Dermis microvascular lymphatic vessel endothelial cell (primary cell): ENCODE results near the gene PPM1M. TPM values are rescaled to one million over a fixed set of nuclear protein-coding genes. Genes with fewer than 3 reads are reported as not detected.

Experiments
- DNase-seq, 2 donors: peaks; one replicate each; pipeline versions ENCODE4 v3.0.0 to v3.0.0-alpha.2; 2010; ENCODE audit warnings: low read depth in 2 of 2
- total RNA-seq: library from RNA; depleted of rRNA; stranded (reverse); fragments of >200 nt; gene quantifications from 2 replicates; pipeline ENCODE4 v1.2.1, GENCODE V29; 2014

PPM1M gene
- total RNA-seq, 1 donor from 2014 or later: 11.2 TPM

DNA sequence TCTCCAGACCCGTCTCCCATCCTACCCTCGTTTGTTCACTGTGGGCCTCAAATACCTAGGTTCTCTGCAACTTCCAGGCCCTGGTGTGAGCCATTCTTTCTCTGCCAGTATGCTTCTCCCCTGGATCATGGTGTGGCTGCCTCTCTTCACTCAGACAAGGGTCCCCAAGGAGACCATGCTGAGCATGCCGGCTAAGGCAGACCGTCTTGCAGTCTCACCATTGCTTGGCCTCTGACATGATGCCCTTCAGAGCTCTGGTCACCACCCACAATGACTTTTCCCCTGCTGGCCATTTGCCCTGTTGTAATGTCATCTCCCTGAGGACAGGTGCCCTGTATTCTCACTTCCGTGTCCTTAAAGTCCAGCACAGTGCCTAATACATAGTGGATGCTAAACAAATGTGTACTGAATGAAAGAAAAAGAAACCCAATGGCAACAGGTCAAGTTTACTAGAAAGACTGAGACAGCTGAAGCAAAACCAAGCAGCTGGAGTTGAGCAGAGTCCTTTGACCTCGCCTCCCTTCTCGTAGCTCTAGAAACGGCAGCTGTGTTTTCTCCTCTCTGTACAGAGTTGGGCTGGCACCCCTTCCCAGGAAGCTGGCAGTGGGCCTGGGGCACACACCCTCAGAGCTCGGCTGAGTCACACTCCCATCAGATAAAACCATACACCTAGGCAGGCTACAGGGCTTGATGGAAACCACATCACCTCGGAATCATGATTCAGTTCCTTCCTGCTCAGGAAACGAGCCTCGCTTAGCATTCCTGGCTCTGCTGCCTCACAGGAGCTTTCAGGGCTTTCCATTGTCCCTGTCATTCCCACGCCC, 28.8 kb upstream of the PPM1M start:
- peak; percentile 96 to 98 for DNase-seq

DNA sequence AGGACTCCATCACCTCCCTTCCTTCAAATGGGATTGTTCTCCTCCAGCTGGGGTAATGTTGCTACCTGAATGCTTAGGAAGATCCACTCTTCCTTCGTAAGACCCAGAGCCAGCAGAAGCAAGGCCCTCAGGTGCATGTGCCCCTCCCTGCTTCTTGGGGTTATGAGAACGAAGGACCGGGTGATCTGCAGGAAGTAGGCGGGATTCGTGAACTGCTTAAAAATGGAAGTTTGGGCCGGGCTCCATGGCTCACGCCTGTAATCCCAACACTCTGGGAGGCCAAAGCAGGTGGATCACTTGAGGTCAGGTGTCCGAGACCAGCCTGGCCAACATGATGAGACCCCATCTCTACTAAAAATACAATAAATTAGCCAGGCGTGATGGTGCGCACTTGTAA, 28.2 kb upstream of the PPM1M start:
- no peak for DNase-seq

DNA sequence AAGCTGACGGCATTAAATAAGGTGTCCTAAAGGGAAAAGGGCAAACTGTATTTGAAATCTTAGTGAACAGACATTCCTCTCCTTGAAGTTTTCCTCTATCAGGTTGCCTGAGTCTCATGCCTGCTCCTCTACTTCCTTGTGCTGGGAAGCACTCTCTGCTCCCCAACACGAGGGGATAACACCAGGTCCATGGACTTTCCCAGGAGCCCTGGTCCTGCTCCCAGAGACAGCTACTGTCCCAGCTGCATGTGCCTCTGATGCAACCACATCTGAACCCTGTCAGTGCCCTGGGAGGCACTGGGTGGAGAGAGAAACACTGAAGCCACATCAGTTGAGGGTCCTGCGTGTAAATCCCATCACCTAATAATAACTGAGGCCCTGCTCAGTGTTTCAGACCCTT, 27.5 kb upstream of the PPM1M start:
- DNase-seq: peak in 1 of 2 donors; percentile 24

DNA sequence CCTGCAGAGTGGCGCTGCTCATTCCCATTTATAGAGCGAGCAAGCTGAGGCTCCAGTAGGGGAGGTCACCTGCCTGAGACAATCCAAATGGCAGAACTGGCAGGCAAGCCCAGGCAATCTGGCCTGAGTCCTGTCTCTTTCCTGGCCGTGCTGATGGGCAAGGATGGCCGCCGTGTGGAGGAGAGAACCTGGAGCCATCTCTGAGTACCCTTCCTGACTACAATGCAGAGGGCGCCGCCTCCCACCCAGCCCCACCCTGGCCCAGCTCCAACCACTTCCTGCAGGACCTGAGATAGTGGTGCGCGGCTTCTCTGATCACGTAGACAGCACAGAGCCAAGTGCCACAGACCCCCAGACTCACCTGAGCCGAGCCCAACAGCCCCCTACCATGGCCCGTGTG, 27.1 kb upstream of the PPM1M start:
- peak in 1 of 2 donors; percentile 38 for DNase-seq

DNA sequence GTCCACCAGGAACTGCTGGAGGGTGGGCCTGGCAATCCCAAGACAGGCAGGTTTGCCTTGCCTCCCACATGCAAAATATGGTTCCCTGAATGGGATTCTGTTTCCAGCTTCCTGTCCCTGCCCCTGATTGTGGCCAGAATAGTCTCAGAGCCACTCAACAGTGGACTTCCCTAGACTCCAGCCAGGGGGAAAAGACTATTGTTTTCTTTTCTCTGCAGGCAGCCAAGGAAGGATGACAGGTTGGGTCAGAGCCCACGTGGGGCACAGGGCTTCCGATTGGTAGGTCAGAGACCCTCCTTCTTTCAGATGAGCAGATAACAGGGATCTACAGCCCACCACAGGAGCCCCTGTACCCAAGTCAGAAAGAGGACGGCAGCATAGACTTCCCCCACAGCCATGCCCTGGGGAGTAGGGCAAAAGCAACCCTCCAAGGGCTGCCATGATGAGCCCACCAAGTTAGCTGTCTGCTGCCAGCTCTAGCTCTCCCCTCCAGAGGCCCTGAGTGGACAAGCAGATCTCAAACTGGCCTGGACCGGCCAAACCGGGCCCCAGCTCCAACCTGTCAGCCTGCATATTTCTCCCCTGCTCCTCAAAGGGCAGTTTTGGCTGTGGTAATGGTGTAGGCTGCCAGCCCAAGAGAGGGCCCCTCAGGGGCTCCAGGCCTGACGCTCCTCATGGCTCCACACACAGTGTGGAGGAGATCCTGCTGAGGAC, 26.5 kb upstream of the PPM1M start:
- peak; percentile 64 to 83 for DNase-seq

GRCh38 chr3:52220380-52221026, 25.1 kb upstream of the PPM1M start:
- peak; percentile 52 to 69 for DNase-seq

DNA sequence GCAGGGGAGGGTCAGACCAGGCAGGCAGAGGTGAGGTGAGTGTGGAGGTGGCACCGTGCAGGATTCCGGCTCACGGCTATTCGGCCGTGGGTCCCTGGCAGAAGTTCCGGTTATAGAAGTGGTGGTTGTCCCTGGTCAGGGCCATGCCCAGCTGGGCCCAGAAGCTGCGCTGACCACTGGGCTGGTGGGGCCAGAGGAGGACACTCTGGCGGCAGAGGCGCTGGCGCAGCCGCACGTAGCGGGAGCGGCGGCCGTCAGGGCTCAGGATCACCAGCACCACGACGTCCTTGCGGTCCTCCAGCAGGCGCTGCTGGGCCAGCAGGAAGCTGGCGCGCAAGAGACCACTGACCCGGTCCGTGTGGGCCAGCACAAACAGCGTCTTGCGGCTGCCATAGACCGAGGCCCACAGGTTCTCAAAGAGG, 24.4 kb upstream of the PPM1M start:
- DNase-seq: no peak

- DNase-seq: peak in 1 of 2 donors; percentile 21
Measured at GRCh38 chr3:52221563-52222318, 23.8 kb upstream of the PPM1M start.

GRCh38 chr3:52222319-52223221, 23.0 kb upstream of the PPM1M start:
- no peak for DNase-seq

- no peak for DNase-seq
Measured at GRCh38 chr3:52223449-52224408, 21.8 kb upstream of the PPM1M start.

DNA sequence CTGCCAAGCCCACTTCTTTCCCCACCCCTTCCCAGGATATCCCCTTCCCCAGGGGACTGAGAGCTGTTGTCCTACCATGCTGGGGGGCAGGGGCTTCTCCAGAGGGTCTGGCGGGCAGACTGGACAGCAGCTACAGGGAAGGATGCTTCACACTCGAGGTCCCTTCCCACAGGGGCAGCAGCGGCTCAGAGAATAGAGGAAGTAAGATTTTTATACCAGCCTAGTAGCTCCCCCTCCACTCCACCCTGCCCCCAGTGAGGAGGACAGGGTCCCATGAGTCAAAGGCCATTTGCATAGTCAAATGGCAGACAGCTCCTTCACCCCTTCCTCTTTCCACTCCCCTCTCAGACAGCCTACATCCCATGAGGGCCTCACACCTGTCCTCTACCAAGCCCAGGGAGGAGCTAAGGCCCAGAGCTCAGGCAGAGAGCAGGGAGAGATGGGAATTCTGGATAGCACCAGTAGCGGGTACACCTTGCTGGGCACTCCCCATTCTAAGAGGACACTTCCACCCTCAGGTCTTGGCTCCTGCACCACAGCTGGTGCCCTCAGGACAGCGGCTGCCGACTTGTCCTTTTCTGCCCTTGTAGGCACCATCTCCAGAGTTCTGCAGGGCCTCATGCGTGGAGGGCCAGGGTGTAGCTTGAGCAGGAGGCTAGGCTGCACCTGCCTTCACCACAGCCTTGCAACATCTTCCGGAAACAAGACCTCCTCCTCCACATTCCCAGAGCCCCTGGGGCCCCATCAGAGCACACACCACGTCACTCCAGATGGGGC, 19.9 kb upstream of the PPM1M start, which contains the start of gene TLR9:
Gene TLR9 (minus strand): TSS at position 194 of the 777 bp plus-strand sequence. CDS start 116 bp downstream, at position 78.
- no peak for DNase-seq

- DNase-seq: no peak
Measured at GRCh38 chr3:52226229-52226817, 19.2 kb upstream of the PPM1M start.

DNA sequence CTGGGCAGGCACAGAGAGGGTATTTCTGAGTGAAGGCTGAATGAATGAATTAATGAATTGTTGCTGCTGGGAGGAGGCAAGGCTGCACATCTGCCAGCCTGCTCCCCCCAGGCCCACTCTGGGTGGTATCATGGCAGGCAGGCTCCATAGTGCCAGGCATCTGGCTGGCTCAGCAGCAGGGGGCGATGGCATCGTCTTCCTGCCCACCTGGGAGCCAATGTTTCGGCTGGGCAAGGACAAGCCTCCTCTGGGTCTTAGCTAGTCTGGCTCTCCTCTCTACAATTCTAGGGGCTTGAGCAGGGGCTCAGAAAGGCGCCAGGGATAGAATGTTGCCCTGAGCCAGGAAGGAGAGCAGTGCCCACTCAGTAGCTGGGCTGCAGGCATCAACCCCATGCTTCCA, 18.4 kb upstream of the PPM1M start:
- no peak for DNase-seq

DNA sequence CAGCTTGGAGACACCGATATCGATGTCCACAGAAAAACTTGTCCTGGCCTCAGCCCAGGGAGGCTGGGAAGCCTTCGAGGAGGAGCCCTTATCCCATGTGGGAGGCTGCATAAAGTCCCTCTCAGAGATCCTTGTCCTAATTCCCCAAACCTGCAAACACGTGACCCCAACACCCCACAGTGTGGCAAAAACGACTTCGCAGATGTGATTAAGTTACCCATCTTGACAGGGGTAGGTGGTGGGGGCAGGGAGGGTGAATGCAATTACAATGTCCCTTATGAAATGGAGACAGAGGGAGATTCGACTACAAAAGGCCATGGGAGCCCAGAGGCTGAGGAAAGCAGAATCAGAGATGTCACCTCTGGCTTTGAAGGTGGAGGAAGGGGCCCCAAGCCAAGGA, 17.8 kb upstream of the PPM1M start:
- no peak for DNase-seq

- no peak for DNase-seq
Measured at GRCh38 chr3:52228266-52228665, 17.3 kb upstream of the PPM1M start.

DNA sequence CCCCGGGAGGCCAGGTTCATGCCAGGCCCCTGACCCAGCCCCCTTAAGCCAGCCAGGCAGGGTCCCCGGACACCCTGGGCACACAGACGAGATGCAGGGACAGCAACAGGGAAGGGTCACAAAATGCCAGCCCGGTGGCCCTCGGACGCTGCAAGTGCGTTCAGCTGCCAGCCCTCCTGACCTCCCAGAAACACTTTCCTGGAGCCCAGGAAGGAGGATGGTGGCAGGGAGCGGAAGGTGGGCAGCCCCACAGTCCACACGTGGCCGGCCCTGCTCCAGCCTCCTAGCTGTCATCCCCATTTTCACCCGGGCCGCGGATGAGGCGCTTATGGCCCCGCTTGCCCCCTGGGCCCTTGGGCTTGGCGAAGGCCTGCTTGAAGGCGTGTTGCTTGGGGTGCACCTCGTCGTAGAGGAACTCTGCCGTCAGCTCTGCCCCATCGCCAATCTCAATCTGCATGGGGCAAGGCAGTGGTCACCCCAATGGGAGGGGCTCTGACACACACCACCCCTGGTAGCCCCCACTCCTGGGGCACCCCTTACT, 16.7 kb upstream of the PPM1M start:
- DNase-seq: no peak

- DNase-seq: no peak
Measured at GRCh38 chr3:52229656-52230055, 15.9 kb upstream of the PPM1M start.

DNA sequence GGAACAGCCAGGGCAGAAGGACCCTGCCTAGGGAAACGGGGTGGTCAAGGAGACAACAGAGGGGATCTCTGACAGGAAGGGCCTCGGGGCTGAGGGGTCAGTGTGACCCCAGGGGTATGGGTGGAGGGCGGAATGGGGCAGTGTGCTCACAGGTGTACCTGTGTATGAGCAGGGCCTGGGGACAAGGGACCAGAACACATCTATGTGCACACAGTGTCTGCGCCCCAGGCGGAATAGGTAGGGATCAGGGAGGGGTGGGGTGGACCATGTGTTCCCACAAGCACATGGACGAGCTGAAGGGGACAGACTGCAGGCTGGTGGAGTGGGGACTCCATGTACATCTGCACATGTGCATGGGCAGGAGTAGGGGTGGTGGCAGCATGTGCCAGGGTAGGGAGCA, 15.1 kb upstream of the PPM1M start:
- no peak for DNase-seq
